Neuron (in vitro differentiated cells): ENCODE results near the gene DEFB127.
"Not testable (repeated sequence)": the region's sequence is repeated elsewhere in the genome, so short reads cannot be mapped to it uniquely, and the experiment has no call there.

Experiments
- H2AFZ ChIP-seq: one replicate; pipeline ENCODE4 v1.6.1; 2013; ENCODE audit warnings: low read depth, mild to moderate bottlenecking, inconsistent platforms, low read length, moderate library complexity
- H3K27me3 ChIP-seq: one replicate; pipeline ENCODE4 v1.6.1; 2013; ENCODE audit warnings: low read length; ENCODE audit not compliant: insufficient read depth
- H3K36me3 ChIP-seq: one replicate; pipeline ENCODE4 v1.6.1; 2013; ENCODE audit warnings: low read length; ENCODE audit not compliant: insufficient read depth
- H3K4me1 ChIP-seq: one replicate; pipeline ENCODE4 v1.6.1; 2013; ENCODE audit warnings: low read length; ENCODE audit not compliant: insufficient read depth
- H3K4me3 ChIP-seq: 2 replicates; pipeline ENCODE4 v1.5.1; 2013; ENCODE audit warnings: mild to moderate bottlenecking, low read length, moderate library complexity
- H3K9me3 ChIP-seq: one replicate; pipeline ENCODE4 v1.6.1; 2013; ENCODE audit warnings: low read length

The DEFB127 gene

DNA sequence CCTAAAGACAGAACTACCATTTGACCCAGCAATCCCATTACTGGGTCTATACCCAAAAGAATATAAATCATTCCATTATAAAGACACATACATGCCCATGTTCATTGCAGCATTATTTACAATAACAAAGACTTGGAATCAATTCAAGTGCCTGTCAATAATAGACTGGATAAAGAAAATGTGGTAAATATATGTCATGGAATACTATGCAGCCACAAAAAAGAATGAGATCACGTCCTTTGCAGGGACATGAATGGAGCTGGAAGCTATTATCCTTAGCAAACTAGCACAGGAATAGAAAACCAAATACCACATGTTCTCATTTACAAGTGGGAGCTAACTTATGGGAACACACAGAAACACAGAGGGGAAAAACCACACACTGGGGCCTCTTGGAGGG lies 41.0 kb downstream of the DEFB127 start:
- Histone ChIP-seq H3K9me3 (no peaks in the 10 kb centered on the region), H3K4me1 (no peaks in the 10 kb centered on the region), H3K27me3 (peaks cover 4% of the 10 kb centered on the region), H2AFZ (no peak overlapping the region), H3K36me3 (no peaks in the 10 kb centered on the region), H3K4me3 (no peak overlapping the region)

- Histone ChIP-seq H3K27me3 (peaks cover 6% of the 10 kb centered on the region), H3K9me3 (no peaks in the 10 kb centered on the region), H3K36me3 (no peaks in the 10 kb centered on the region), H2AFZ (no peak overlapping the region), H3K4me3 (no peak overlapping the region), H3K4me1 (no peaks in the 10 kb centered on the region)
These were observed 42.7 kb downstream of the DEFB127 start for GRCh38 chr20:199996-200395.

DNA sequence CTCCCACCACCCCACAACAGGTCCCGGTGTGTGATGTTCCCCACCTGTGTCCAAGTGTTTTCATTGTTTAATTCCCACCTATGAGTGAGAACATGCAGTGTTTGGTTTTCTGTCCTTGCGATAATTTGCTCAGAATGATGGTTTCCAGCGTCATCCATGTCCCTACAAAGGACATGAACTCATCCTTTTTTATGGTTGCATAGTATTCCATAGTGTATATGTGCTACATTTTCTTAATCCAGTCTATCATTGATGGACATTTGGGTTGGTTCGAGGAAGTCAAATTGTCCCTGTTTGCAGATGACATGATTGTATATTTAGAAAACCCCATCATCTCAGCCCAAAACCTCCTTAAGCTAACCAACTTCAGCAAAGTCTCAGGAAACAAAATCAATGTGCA lies 46.4 kb downstream of the DEFB127 start:
- H3K36me3 ChIP-seq, H2AFZ ChIP-seq, H3K4me3 ChIP-seq, H3K27me3 ChIP-seq, H3K9me3 ChIP-seq, H3K4me1 ChIP-seq: not testable (repeated sequence)
